GM23338 (cell line): ENCODE measurements around the gene MAPK11. TPM values are rescaled to one million over a fixed set of nuclear protein-coding genes. Genes with fewer than 3 reads are reported as not detected.

Source experiments
- CREB1 ChIP-seq: fragments of 250-450 bp; sonication (Bioruptor Pico); IDR thresholded peaks from 2 replicates; pipeline ENCODE4 v1.5.0; 2020; ENCODE audit warnings: low read depth, mild to moderate bottlenecking, moderate library complexity
- CTCF ChIP-seq, 2 experiments: fragments of 200-600 bp in 1 of 2; sonication (generic) in 1 of 2; conservative IDR thresholded peaks; 2 replicates each; pipeline versions ENCODE4 v1.5.1 to v1.6.1; 2016 to 2017; ENCODE audit warnings: antibody characterized with exemption in 2 of 2, low read depth in 2 of 2, mild to moderate bottlenecking in 2 of 2, moderate library complexity in 1 of 2
- ETS1 ChIP-seq: IDR thresholded peaks from 2 replicates; pipeline ENCODE4 v1.6.1; 2016; ENCODE audit warnings: antibody characterized with exemption
- EZH2 ChIP-seq: fragments of 200-600 bp; sonication (generic); IDR thresholded peaks from one replicate; pipeline ENCODE4 v1.8.0; 2017; ENCODE audit warnings: antibody characterized with exemption, mild to moderate bottlenecking, low read depth; ENCODE audit not compliant: unreplicated experiment
- JUNB ChIP-seq: IDR thresholded peaks from one replicate; pipeline ENCODE4 v1.6.1; 2016; ENCODE audit warnings: antibody characterized with exemption; ENCODE audit not compliant: unreplicated experiment
- POLR2AphosphoS5 ChIP-seq: IDR thresholded peaks from 2 replicates; pipeline ENCODE4 v1.6.1; 2016; ENCODE audit warnings: antibody characterized with exemption, low read depth
- STAT1 ChIP-seq: IDR thresholded peaks from one replicate; pipeline ENCODE4 v1.6.1; 2016; ENCODE audit warnings: antibody characterized with exemption; ENCODE audit not compliant: unreplicated experiment
- ZNF114 ChIP-seq: fragments of 250-450 bp; sonication (Bioruptor Pico); IDR thresholded peaks from 2 replicates; pipeline ENCODE4 v1.5.0; 2020; ENCODE audit warnings: mild to moderate bottlenecking, moderate library complexity
- ZNF462 ChIP-seq: fragments of 250-450 bp; sonication (Bioruptor Pico); IDR thresholded peaks from 2 replicates; pipeline ENCODE4 v1.5.0; 2020; ENCODE audit warnings: mild to moderate bottlenecking, moderate library complexity
- polyA plus RNA-seq: library from polyadenylated mRNA; unstranded; fragments of >200 nt; fragmentation: Nextera tagmentation; extraction: Ambion mirVana; gene quantifications from 2 replicates; pipeline ENCODE4 v1.2.1, GENCODE V29; 2016
- total RNA-seq: library from RNA; depleted of rRNA; stranded (reverse); fragments of >200 nt; shearing (Covaris generic); gene quantifications from 2 replicates; pipeline ENCODE4 v1.2.3, GENCODE V29; 2014

MAPK11 gene
- total and polyA plus RNA-seq, 2 experiments from 2014 or later, result 0.34 to 1.9 TPM

GRCh38 chr22:50317674-50318073, 47.5 kb upstream of the MAPK11 start (continued):
- TF ChIP-seq ZNF462 (CRISPR knock-in tag), result no peak
- TF ChIP-seq STAT1, result no peak
- TF ChIP-seq ZNF114 (CRISPR knock-in tag), result no peak
- no peak for TF ChIP-seq EZH2
- no peak for TF ChIP-seq CTCF (conservative IDR thresholded peaks at IDR 0.05; ENCODE audit: low read depth in 2 of 2)
- TF ChIP-seq ETS1, result no peak
- TF ChIP-seq CREB1, result no peak
- no peak for TF ChIP-seq POLR2AphosphoS5
- no peak for TF ChIP-seq JUNB
